Caco-2 (cell line): ENCODE measurements around the gene DHRS9. TPM values are rescaled to one million over a fixed set of nuclear protein-coding genes. Genes with fewer than 3 reads are reported as not detected.

Experiments used
- BruUV-seq: library from RNA; stranded (reverse); fragments of 400-500 nt; replicated peaks from 2 replicates; lab custom pipeline; 2021; lab: Mats Ljungman, UMichigan
- CTCF ChIA-PET: fragments of 300-600 bp; sonication (Branson Sonifier 250); formaldehyde crosslinking; loops from one replicate; lab custom pipeline; 2022; ENCODE audit warnings: antibody characterized with exemption; lab: Charles Lee
- POLR2A ChIA-PET: fragments of 300-600 bp; sonication (Branson Sonifier 250); formaldehyde crosslinking; loops from one replicate; lab custom pipeline; 2022; ENCODE audit warnings: antibody characterized with exemption; lab: Charles Lee
- DNase-seq, 2 experiments: peaks; one replicate each; pipeline versions ENCODE4 v3.0.0 to v3.0.0-alpha.2; 2020 to 2022
- H3K27me3 ChIP-seq: replicated peaks from 2 replicates; pipeline ENCODE4 v1.6.0; 2011; ENCODE audit warnings: low read length; ENCODE audit not compliant: control insufficient read depth, insufficient read depth
- H3K36me3 ChIP-seq: 2 replicates; pipeline ENCODE4 v1.5.1; 2011; ENCODE audit warnings: low read length; ENCODE audit not compliant: control insufficient read depth, insufficient read depth
- H3K4me1 ChIP-seq: fragments of 250-450 bp; sonication (Bioruptor Pico); 2 replicates; pipeline ENCODE4 v1.5.1; 2020; ENCODE audit warnings: mild to moderate bottlenecking
- H3K4me3 ChIP-seq: 2 replicates; pipeline ENCODE4 v1.5.1; 2011; ENCODE audit warnings: low read depth, mild to moderate bottlenecking, control low read depth, low read length
- H3K9me3 ChIP-seq: fragments of 250-450 bp; sonication (Bioruptor Pico); 2 replicates; pipeline ENCODE4 v1.5.1; 2020; ENCODE audit warnings: mild to moderate bottlenecking, moderate library complexity
- H3K27ac Mint-ChIP-seq: one replicate; pipeline ENCODE4 v1.8.0; 2022; ENCODE audit warnings: mixed read lengths; ENCODE audit not compliant: unreplicated experiment
- H3K27me3 Mint-ChIP-seq: one replicate; pipeline ENCODE4 v1.8.0; 2022; ENCODE audit warnings: mixed read lengths; ENCODE audit not compliant: insufficient read depth, unreplicated experiment
- H3K36me3 Mint-ChIP-seq: one replicate; pipeline ENCODE4 v1.8.0; 2022; ENCODE audit warnings: mild to moderate bottlenecking, mixed read lengths; ENCODE audit not compliant: insufficient read depth, unreplicated experiment
- H3K4me1 Mint-ChIP-seq: one replicate; pipeline ENCODE4 v1.8.0; 2022; ENCODE audit warnings: low read depth, mixed read lengths; ENCODE audit not compliant: unreplicated experiment
- H3K4me3 Mint-ChIP-seq: one replicate; pipeline ENCODE4 v1.8.0; 2022; ENCODE audit warnings: mild to moderate bottlenecking, moderate library complexity, mixed read lengths; ENCODE audit not compliant: unreplicated experiment
- H3K9me3 Mint-ChIP-seq: one replicate; pipeline ENCODE4 v1.8.0; 2022; ENCODE audit warnings: mixed read lengths; ENCODE audit not compliant: unreplicated experiment
- intact Hi-C: fragments of 100-400 bp; cut with micrococcal nuclease; formaldehyde crosslinking; loops from one replicate; pipeline ENCODE4 v1.10.0; 2022; ENCODE audit not compliant: unreplicated experiment
- total RNA-seq: library from RNA; stranded (reverse); gene quantifications from 2 replicates; pipeline ENCODE4 v1.2.3, GENCODE V29; 2022
- TF ChIP-seq, protein P1 (sequence below), 2 experiments: fragments of 200-600 bp in 1 of 2; IDR thresholded peaks; 1 replicate in 1 of 2; 2 replicates in 1 of 2; pipeline versions ENCODE4 v1.5.1 to v1.8.0; 2011 to 2022; ENCODE audit warnings: antibody characterized with exemption in 1 of 2, control low read depth in 1 of 2, inconsistent platforms in 1 of 2, low read depth in 1 of 2, low read length in 1 of 2, mild to moderate bottlenecking in 1 of 2, moderate library complexity in 1 of 2; ENCODE audit not compliant: insufficient read depth in 1 of 2, severe bottlenecking in 1 of 2, unreplicated experiment in 1 of 2

The DHRS9 gene
- total RNA-seq, 1 experiment from 2014 or later: not detected

DNA sequence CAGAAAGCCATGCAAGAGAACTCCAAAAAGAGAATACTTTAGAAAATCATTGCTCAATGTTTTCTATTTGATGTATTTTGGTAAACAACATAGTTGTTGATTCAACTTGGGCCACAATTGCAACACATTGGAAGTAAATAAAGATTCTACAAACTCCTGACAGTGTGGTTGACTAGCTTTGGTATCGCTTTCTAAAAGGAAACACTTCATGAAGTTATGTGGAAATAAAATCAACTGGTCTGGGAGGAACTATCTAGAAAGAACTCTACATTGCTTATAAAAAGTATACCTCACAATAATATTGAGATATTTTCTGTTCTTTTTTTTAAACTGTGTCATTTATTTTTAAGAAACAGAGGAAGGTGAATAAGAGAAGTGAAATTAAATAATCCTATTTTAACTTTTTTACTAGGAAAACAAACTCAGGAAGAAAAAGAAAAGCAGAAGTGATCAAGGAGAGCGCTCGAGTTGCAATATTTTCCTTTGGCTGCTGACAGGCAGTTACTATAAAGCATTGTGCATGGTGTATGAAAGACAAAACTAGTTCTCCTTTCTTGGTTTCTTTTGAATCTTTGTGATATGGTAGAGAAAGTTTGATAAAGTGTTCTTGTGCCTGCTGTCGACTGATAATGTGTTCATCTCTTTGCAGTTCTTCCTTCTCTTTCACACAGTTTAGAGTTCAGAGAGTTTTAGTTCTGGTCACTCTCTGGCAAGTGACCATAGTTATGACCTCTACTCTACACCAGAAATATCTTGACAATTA, 3.0 kb downstream of the DHRS9 start:
- no peak for DNase-seq
- POLR2A ChIA-PET: no interaction called here
- no peaks in the 10 kb centered on the region for H3K4me1 ChIP-seq
- no peak overlapping the region for H3K4me3 ChIP-seq
- TF ChIP-seq, protein P1, sequence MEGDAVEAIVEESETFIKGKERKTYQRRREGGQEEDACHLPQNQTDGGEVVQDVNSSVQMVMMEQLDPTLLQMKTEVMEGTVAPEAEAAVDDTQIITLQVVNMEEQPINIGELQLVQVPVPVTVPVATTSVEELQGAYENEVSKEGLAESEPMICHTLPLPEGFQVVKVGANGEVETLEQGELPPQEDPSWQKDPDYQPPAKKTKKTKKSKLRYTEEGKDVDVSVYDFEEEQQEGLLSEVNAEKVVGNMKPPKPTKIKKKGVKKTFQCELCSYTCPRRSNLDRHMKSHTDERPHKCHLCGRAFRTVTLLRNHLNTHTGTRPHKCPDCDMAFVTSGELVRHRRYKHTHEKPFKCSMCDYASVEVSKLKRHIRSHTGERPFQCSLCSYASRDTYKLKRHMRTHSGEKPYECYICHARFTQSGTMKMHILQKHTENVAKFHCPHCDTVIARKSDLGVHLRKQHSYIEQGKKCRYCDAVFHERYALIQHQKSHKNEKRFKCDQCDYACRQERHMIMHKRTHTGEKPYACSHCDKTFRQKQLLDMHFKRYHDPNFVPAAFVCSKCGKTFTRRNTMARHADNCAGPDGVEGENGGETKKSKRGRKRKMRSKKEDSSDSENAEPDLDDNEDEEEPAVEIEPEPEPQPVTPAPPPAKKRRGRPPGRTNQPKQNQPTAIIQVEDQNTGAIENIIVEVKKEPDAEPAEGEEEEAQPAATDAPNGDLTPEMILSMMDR (IDR thresholded peaks at IDR 0.05; ENCODE audit: insufficient read depth in 1 of 2, low read depth in 1 of 2, low read length in 1 of 2, severe bottlenecking in 1 of 2, unreplicated experiment in 1 of 2): no peak
- no TSS peak for BruUV-seq
- no peaks in the 10 kb centered on the region for H3K27me3 ChIP-seq
- no peaks in the 10 kb centered on the region for H3K9me3 ChIP-seq
- no peak overlapping the region for H3K27ac Mint-ChIP-seq
- CTCF ChIA-PET: no interaction called here
- peaks cover 9% of the 10 kb centered on the region for H3K4me1 Mint-ChIP-seq
- intact Hi-C loops: no loop called here
- H3K9me3 Mint-ChIP-seq: no peaks in the 10 kb centered on the region
- no peaks in the 10 kb centered on the region for H3K36me3 ChIP-seq
- peaks cover 8% of the 10 kb centered on the region for H3K27me3 Mint-ChIP-seq
- H3K4me3 Mint-ChIP-seq: no peak overlapping the region
- H3K36me3 Mint-ChIP-seq: no peaks in the 10 kb centered on the region

DNA sequence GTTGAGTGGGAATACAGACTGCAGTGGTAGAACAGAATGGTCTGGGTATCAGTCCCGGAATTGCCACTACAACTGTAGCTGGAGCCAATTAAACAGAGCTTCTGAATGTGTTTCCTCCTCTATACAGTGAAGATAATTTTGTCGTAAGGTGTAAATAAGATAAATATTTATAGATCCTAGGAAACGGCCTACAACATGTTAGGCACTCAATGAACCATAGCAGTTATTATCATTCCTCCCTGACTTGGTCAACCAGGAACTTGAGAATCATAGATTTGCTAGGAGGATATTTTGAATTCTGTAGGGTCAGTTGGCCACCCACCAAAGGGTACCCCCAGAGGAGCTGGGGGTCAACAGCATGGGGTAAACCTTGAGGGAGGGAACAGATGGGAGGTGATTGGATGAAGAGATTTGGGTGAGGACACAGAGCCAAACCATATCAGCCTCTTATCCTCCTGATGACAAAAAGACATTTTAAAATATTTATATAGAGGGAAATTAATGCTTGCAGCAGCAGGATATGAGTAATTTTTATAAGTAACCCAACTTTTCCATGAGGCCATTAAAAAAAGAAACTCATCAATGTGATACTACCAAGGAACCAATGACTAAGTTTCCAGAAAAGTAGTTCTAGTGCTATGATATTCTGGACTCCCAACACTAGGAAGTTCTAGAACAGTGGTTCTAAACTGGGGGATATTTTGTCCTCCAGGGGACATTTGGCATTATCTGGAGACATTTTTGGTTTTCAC, 4.0 kb downstream of the DHRS9 start:
- H3K27me3 ChIP-seq: no peaks in the 10 kb centered on the region
- Mint-ChIP-seq H3K27me3 (peaks cover 10% of the 10 kb centered on the region), H3K4me1 (peaks cover 9% of the 10 kb centered on the region), H3K27ac (no peak overlapping the region), H3K4me3 (no peak overlapping the region), H3K9me3 (no peaks in the 10 kb centered on the region), H3K36me3 (no peaks in the 10 kb centered on the region)
- TF ChIP-seq, protein P1 (IDR thresholded peaks at IDR 0.05; ENCODE audit: insufficient read depth in 1 of 2, low read depth in 1 of 2, low read length in 1 of 2, severe bottlenecking in 1 of 2, unreplicated experiment in 1 of 2): no peak
- CTCF ChIA-PET: no interaction called here
- intact Hi-C loops: no loop called here
- no peaks in the 10 kb centered on the region for H3K4me1 ChIP-seq
- POLR2A ChIA-PET: no interaction called here
- no peak for DNase-seq
- H3K36me3 ChIP-seq: no peaks in the 10 kb centered on the region
- H3K9me3 ChIP-seq: no peaks in the 10 kb centered on the region
- BruUV-seq: no TSS peak
- no peak overlapping the region for H3K4me3 ChIP-seq

DNA sequence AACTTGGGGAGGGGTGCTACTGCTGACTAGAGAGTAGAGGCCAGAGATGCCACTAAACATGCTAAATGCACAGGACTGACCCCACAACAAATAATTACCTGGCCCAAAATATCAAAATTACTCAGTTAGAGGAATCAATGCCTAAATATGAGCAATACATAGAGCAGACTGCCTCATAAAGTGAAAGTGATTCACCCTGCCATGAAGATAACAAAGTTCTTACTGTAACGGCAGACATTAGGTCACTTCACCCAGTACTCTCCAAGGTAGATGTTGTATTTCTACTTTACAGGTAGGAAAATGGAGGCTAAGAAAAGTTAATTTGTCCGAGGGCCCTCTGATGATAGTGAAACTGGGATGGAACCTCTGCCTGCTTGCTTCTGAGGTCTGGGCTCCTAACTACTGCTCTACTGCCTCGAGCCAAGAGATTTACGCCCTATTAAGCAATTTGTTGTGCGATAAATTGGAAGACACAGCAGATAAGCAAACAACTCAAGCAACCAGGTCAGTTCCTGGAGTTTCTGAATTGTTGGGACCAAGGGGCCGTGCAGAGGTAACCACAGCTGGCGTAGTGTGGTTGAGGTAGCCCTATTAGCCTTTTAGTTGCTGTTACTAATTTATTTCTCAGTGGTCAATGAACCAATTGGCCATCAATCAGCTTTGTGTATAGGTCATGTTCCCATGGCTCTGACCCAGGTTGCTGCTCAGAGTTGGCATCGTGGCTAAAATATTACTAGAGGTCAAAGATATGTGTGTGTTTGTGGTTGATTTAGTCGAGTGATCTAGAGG, 4.8 kb downstream of the DHRS9 start:
- TF ChIP-seq, protein P1 (IDR thresholded peaks at IDR 0.05; ENCODE audit: insufficient read depth in 1 of 2, low read depth in 1 of 2, low read length in 1 of 2, severe bottlenecking in 1 of 2, unreplicated experiment in 1 of 2): no peak
- H3K9me3 Mint-ChIP-seq: no peaks in the 10 kb centered on the region
- POLR2A ChIA-PET: no interaction called here

More for the DNA sequence above, 4.8 kb downstream of the DHRS9 start:
- Histone ChIP-seq H3K27me3 (no peaks in the 10 kb centered on the region), H3K4me1 (no peaks in the 10 kb centered on the region), H3K36me3 (no peaks in the 10 kb centered on the region), H3K4me3 (no peak overlapping the region), H3K9me3 (no peaks in the 10 kb centered on the region)
- Mint-ChIP-seq H3K27ac (no peak overlapping the region), H3K27me3 (peaks cover 14% of the 10 kb centered on the region), H3K36me3 (no peaks in the 10 kb centered on the region), H3K4me1 (peaks cover 9% of the 10 kb centered on the region), H3K4me3 (no peak overlapping the region)
- intact Hi-C loops: no loop called here
- no TSS peak for BruUV-seq
- DNase-seq: no peak
- CTCF ChIA-PET: no interaction called here
